H1 (cell line): ENCODE results near the gene THAP9. TPM values are rescaled to one million over a fixed set of nuclear protein-coding genes. Genes with fewer than 3 reads are reported as not detected.

Experiments
- CTCF ChIA-PET: fragments of 300-600 bp; sonication (Branson Sonifier 250); formaldehyde crosslinking; loops from one replicate; lab custom pipeline; 2021; ENCODE audit not compliant: partially characterized antibody; lab: Charles Lee
- POLR2A ChIA-PET: fragments of 300-600 bp; sonication (Branson Sonifier 250); formaldehyde crosslinking; loops from one replicate; lab custom pipeline; 2021; ENCODE audit warnings: inconsistent platforms; ENCODE audit not compliant: partially characterized antibody; lab: Charles Lee
- DNase-seq, 2 experiments: peaks; one replicate each; pipeline versions ENCODE4 v3.0.0 to v3.0.0-alpha.2; 2010 to 2022; ENCODE audit warnings: low spot score in 2 of 2, low read depth in 1 of 2, mixed read lengths in 1 of 2
- FAIRE-seq: peaks from 2 replicates; lab custom pipeline; 2011; peaks lifted over from hg19 to GRCh38; lab: Jason Lieb, UNC
- H2AFZ ChIP-seq: 2 replicates; pipeline ENCODE4 v1.8.1; 2012; ENCODE audit warnings: low read length, inconsistent platforms
- H2AK5ac ChIP-seq: 2 replicates; pipeline ENCODE4 v1.6.1; 2013; ENCODE audit warnings: low read depth, low read length
- H2BK120ac ChIP-seq: replicated peaks from 2 replicates; pipeline ENCODE3; 2013; ENCODE audit warnings: low read depth, low read length, inconsistent platforms
- H2BK12ac ChIP-seq: 2 replicates; pipeline ENCODE4 v1.6.1; 2013; ENCODE audit warnings: low read depth, low read length
- H2BK15ac ChIP-seq: 2 replicates; pipeline ENCODE4 v1.6.1; 2013; ENCODE audit warnings: low read length
- H2BK20ac ChIP-seq: 2 replicates; pipeline ENCODE4 v1.6.1; 2013; ENCODE audit warnings: low read length
- H2BK5ac ChIP-seq: 2 replicates; pipeline ENCODE4 v1.6.1; 2013; ENCODE audit warnings: low read depth, low read length
- H3K14ac ChIP-seq: 2 replicates; pipeline ENCODE4 v1.6.1; 2013; ENCODE audit warnings: inconsistent platforms; ENCODE audit not compliant: insufficient read length
- H3K18ac ChIP-seq: 2 replicates; pipeline ENCODE4 v1.6.1; 2013; ENCODE audit warnings: low read length; ENCODE audit errors: extremely low read depth
- H3K23ac ChIP-seq: 2 replicates; pipeline ENCODE4 v1.6.1; 2013; ENCODE audit warnings: inconsistent platforms; ENCODE audit not compliant: insufficient read length
- H3K23me2 ChIP-seq: 2 replicates; pipeline ENCODE4 v1.6.1; 2013; ENCODE audit warnings: low read depth, low read length
- H3K27ac ChIP-seq: 2 replicates; pipeline ENCODE4 v1.6.1; 2011; ENCODE audit warnings: low read depth, low read length, inconsistent platforms
- H3K27me3 ChIP-seq, 4 experiments: replicated peaks in 1 of 4; 1 replicate in 1 of 4; 2 replicates in 3 of 4; pipeline versions ENCODE4 v1.6.1 to v1.8.1; 2011 to 2013; ENCODE audit warnings: low read length in 3 of 4, mild to moderate bottlenecking in 3 of 4, inconsistent platforms in 2 of 4, mixed read lengths in 2 of 4, moderate library complexity in 1 of 4; ENCODE audit not compliant: control insufficient read depth in 3 of 4, insufficient read depth in 3 of 4; ENCODE audit errors: extremely low read depth in 1 of 4
- H3K36me3 ChIP-seq, 4 experiments: 2 replicates each; pipeline versions ENCODE4 v1.6.1 to v1.8.1; 2011 to 2013; ENCODE audit warnings: mild to moderate bottlenecking in 4 of 4, low read length in 3 of 4, moderate library complexity in 2 of 4, control low read depth in 1 of 4, inconsistent platforms in 1 of 4; ENCODE audit not compliant: insufficient read depth in 4 of 4, control insufficient read depth in 2 of 4
- H3K4ac ChIP-seq: replicated peaks from 2 replicates; pipeline ENCODE3; 2013; ENCODE audit warnings: low read length, low read depth, mixed read lengths, inconsistent platforms; ENCODE audit not compliant: insufficient read length
- H3K4me1 ChIP-seq, 4 experiments: replicated peaks in 1 of 4; 1 replicate in 1 of 4; 2 replicates in 3 of 4; pipeline versions ENCODE4 v1.6.1 to v1.8.1; 2011 to 2013; ENCODE audit warnings: low read length in 3 of 4, inconsistent platforms in 2 of 4, mixed read lengths in 1 of 4; ENCODE audit not compliant: insufficient read depth in 4 of 4, control insufficient read depth in 3 of 4
- H3K4me2 ChIP-seq, 2 experiments: 2 replicates each; pipeline versions ENCODE4 v1.6.1 to v1.8.1; 2011 to 2013; ENCODE audit warnings: low read depth in 2 of 2, low read length in 2 of 2, control low read depth in 1 of 2, inconsistent platforms in 1 of 2, mild to moderate bottlenecking in 1 of 2; ENCODE audit not compliant: insufficient read depth in 1 of 2
- H3K4me3 ChIP-seq, 4 experiments: fragments of 200-600, 300-600 bp in 1 of 4; sonication (generic), shearing (Covaris generic), sonication (Bioruptor Twin) in 1 of 4; 2 replicates each; pipeline versions ENCODE4 v1.5.1 to v1.8.1; 2011 to 2016; ENCODE audit warnings: low read length in 4 of 4, low read depth in 3 of 4, control low read depth in 2 of 4, inconsistent platforms in 2 of 4, mild to moderate bottlenecking in 2 of 4, mixed read lengths in 1 of 4, moderate library complexity in 1 of 4; ENCODE audit not compliant: insufficient read depth in 2 of 4; ENCODE audit errors: extremely low read depth in 1 of 4
- H3K56ac ChIP-seq: replicated peaks from 2 replicates; pipeline ENCODE3; 2013; ENCODE audit warnings: low read depth, mild to moderate bottlenecking, mixed read lengths, low read length, inconsistent platforms; ENCODE audit not compliant: insufficient read length
- H3K79me1 ChIP-seq: 2 replicates; pipeline ENCODE4 v1.6.1; 2013; ENCODE audit warnings: low read depth, low read length, control low read depth
- H3K79me2 ChIP-seq, 2 experiments: 2 replicates each; pipeline versions ENCODE4 v1.6.1 to v1.8.1; 2012 to 2013; ENCODE audit warnings: low read length in 2 of 2, mild to moderate bottlenecking in 2 of 2, inconsistent platforms in 1 of 2; ENCODE audit not compliant: insufficient read depth in 2 of 2, control insufficient read depth in 1 of 2
- H3K9ac ChIP-seq, 4 experiments: replicated peaks in 1 of 4; 1 replicate in 1 of 4; 2 replicates in 3 of 4; pipeline versions ENCODE4 v1.6.1 to v1.8.1; 2011 to 2013; ENCODE audit warnings: low read depth in 3 of 4, low read length in 3 of 4, control low read depth in 2 of 4, mild to moderate bottlenecking in 2 of 4, moderate library complexity in 2 of 4, inconsistent platforms in 1 of 4; ENCODE audit errors: extremely low read depth in 1 of 4
- H3K9me3 ChIP-seq, 2 experiments: 2 replicates each; pipeline versions ENCODE4 v1.6.1 to v1.8.1; 2012 to 2013; ENCODE audit warnings: mild to moderate bottlenecking in 2 of 2, moderate library complexity in 2 of 2, control low read depth in 1 of 2, inconsistent platforms in 1 of 2, low read depth in 1 of 2, low read length in 1 of 2, mixed read lengths in 1 of 2; ENCODE audit not compliant: insufficient read depth in 2 of 2
- H4K20me1 ChIP-seq, 2 experiments: replicated peaks in 1 of 2; 2 replicates each; pipeline versions ENCODE3 to v1.8.1; 2011 to 2013; ENCODE audit warnings: inconsistent platforms in 2 of 2, low read length in 2 of 2, mild to moderate bottlenecking in 1 of 2; ENCODE audit not compliant: insufficient read depth in 2 of 2, control insufficient read depth in 1 of 2
- H4K5ac ChIP-seq: 2 replicates; pipeline ENCODE4 v1.6.1; 2013; ENCODE audit warnings: low read length, low read depth, mixed read lengths, inconsistent platforms; ENCODE audit not compliant: insufficient read length
- H4K8ac ChIP-seq: 2 replicates; pipeline ENCODE4 v1.8.0; 2013; ENCODE audit warnings: mild to moderate bottlenecking, moderate library complexity, low read length, inconsistent platforms; ENCODE audit not compliant: insufficient read depth; ENCODE audit errors: extremely low read depth
- H4K91ac ChIP-seq: replicated peaks from 2 replicates; pipeline ENCODE3; 2013; ENCODE audit warnings: low read length, mixed read lengths, inconsistent platforms; ENCODE audit not compliant: insufficient read length
- CBX8 ChIP-seq: fragments of 300-800, 300-1000 bp; sonication (generic); IDR thresholded peaks from 2 replicates; pipeline ENCODE4 v1.7.1; 2016; ENCODE audit warnings: low read depth, low read length, borderline replicate concordance
- EP300 ChIP-seq, 2 experiments: IDR thresholded peaks; 1 replicate in 1 of 2; 2 replicates in 1 of 2; pipeline ENCODE4 v1.6.1; 2011 to 2012; ENCODE audit warnings: low read depth in 2 of 2, low read length in 2 of 2, mild to moderate bottlenecking in 2 of 2, borderline replicate concordance in 1 of 2, inconsistent platforms in 1 of 2, moderate library complexity in 1 of 2
- HDAC2 ChIP-seq, 2 experiments: fragments of 300-600 bp in 1 of 2; sonication (generic) in 1 of 2; IDR thresholded peaks; 2 replicates each; pipeline ENCODE4 v1.6.1; 2011 to 2012; ENCODE audit warnings: low read depth in 2 of 2, low read length in 2 of 2, mild to moderate bottlenecking in 2 of 2, moderate library complexity in 2 of 2, borderline replicate concordance in 1 of 2, inconsistent platforms in 1 of 2
- JUN ChIP-seq: IDR thresholded peaks from 2 replicates; pipeline ENCODE4 v1.6.1; 2011; ENCODE audit warnings: low read depth, mild to moderate bottlenecking, improper control_type of control experiment, low read length
- JUND ChIP-seq: IDR thresholded peaks from 2 replicates; pipeline ENCODE4 v1.6.1; 2011; ENCODE audit warnings: mild to moderate bottlenecking, improper control_type of control experiment, low read length
- NANOG ChIP-seq: IDR thresholded peaks from 2 replicates; pipeline ENCODE4 v1.6.1; 2011; ENCODE audit warnings: low read length, low read depth, mild to moderate bottlenecking, inconsistent platforms; ENCODE audit not compliant: insufficient read depth, poor library complexity, severe bottlenecking
- PHF8 ChIP-seq: fragments of 200-600 bp; sonication (generic); conservative IDR thresholded peaks from 2 replicates; pipeline ENCODE4 v1.7.1; 2012; ENCODE audit warnings: low read depth, mild to moderate bottlenecking, inconsistent platforms, low read length, moderate library complexity
- RAD21 ChIP-seq, 2 experiments: IDR thresholded peaks in 1 of 2; conservative IDR thresholded peaks in 1 of 2; 2 replicates each; pipeline ENCODE4 v1.6.1; 2011; ENCODE audit warnings: low read depth in 2 of 2, low read length in 2 of 2, improper control_type of control experiment in 1 of 2, inconsistent platforms in 1 of 2, mild to moderate bottlenecking in 1 of 2, moderate library complexity in 1 of 2
- RBBP5 ChIP-seq: IDR thresholded peaks from 2 replicates; pipeline ENCODE4 v1.7.1; 2012; ENCODE audit warnings: low read depth, mild to moderate bottlenecking, inconsistent platforms, low read length, moderate library complexity, borderline replicate concordance
- RFX5 ChIP-seq: IDR thresholded peaks from 2 replicates; pipeline ENCODE4 v1.6.1; 2011; ENCODE audit warnings: low read depth, low read length, improper control_type of control experiment, borderline replicate concordance
- TAF1 ChIP-seq: IDR thresholded peaks from 2 replicates; pipeline ENCODE4 v1.6.1; 2011; ENCODE audit warnings: mild to moderate bottlenecking, low read depth, low read length
- WGBS, 2 experiments: shearing (Covaris generic) in 1 of 2; methylation state at CpG; one replicate each; pipeline versions ENCODE4 v1.1.6 to v1.1.7; 2013 to 2015; ENCODE audit warnings: low lambda C conversion rate in 2 of 2, mixed read lengths in 2 of 2, inconsistent platforms in 1 of 2, low coverage in 1 of 2, missing lambda C conversion rate in 1 of 2; ENCODE audit not compliant: insufficient replicate concordance in 2 of 2, insufficient coverage in 1 of 2, insufficient read length in 1 of 2; ENCODE audit errors: extremely low coverage in 1 of 2, missing lambda C conversion rate in 1 of 2; 5-methylcytosine and 5-hydroxymethylcytosine counted together
- polyA plus RNA-seq, 7 experiments: library from polyadenylated mRNA; depleted of rRNA in 3 of 7; stranded (reverse) in 5 of 7; unstranded in 2 of 7; fragments of >200 nt in 5 of 7; fragments of 200-250 nt in 2 of 7; gene quantifications; 1 replicate in 5 of 7; 2 replicates in 1 of 7; 4 replicates in 1 of 7; pipeline versions ENCODE4 v1.2.1 to v1.2.3, GENCODE V29; 2011 to 2013; ENCODE audit warnings: missing spikeins in 2 of 7, mixed read lengths in 2 of 7
- total RNA-seq: library from RNA; stranded (reverse); fragmentation: NEBNext Ultra II Directional; extraction: Animal tissue kit (Norgen Biotek cat#: 25700); gene quantifications from 2 replicates; pipeline ENCODE4 v1.2.1, GENCODE V29; 2021

THAP9 gene
- total and polyA plus RNA-seq, 2 of the 8 experiments (the other 6 are each of a cell fraction or from before 2014, with no cell fraction given): 6.1 to 13.2 TPM

DNA sequence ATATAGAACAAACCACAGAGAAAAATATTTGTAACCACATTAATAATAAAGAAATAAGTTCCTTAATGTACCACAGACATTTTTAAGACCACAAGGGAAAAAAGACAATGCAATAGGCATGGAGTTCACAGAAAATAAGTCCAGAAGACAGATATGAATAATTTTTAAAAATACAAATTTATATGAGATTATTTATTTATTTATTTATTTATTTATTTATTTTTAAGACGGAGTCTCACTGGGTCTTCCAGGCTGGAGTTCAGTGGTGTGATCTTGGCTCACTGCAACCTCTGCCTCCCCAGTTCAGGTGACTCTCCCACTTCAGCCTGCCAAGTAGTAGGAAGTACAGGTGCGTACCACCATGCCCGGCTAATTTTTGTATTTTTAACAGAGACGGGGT is 53.7 kb downstream of the THAP9 start:
- Histone ChIP-seq H3K79me1 (no peaks in the 10 kb centered on the region), H2BK12ac (no peak overlapping the region), H3K4me3 (no peak overlapping the region), H3K4me2 (no peak overlapping the region), H3K36me3 (no peaks in the 10 kb centered on the region), H3K56ac (no peak overlapping the region), H3K9ac (no peak overlapping the region), H3K27ac (no peak overlapping the region), H3K23ac (no peak overlapping the region), H3K9me3 (no peaks in the 10 kb centered on the region), H3K23me2 (no peaks in the 10 kb centered on the region), H2AK5ac (no peak overlapping the region), H3K14ac (no peak overlapping the region), H2BK120ac (no peak overlapping the region), H3K4ac (no peak overlapping the region), H2BK20ac (no peak overlapping the region), H4K8ac (no peak overlapping the region), H3K18ac (no peak overlapping the region), H3K79me2 (no peaks in the 10 kb centered on the region), H2BK15ac (no peak overlapping the region), H4K91ac (no peak overlapping the region), H4K20me1 (no peaks in the 10 kb centered on the region), H2AFZ (no peak overlapping the region), H3K4me1 (no peaks in the 10 kb centered on the region), H3K27me3 (no peaks in the 10 kb centered on the region), H4K5ac (no peak overlapping the region), H2BK5ac (no peak overlapping the region)
- TF ChIP-seq RFX5 (no peak), RAD21 (IDR thresholded peaks at IDR 0.05 in 1 of 2, conservative IDR thresholded peaks at IDR 0.05 in 1 of 2; ENCODE audit: low read depth in 2 of 2, low read length in 2 of 2) (no peak), PHF8 (no peak), HDAC2 (IDR thresholded peaks at IDR 0.05; ENCODE audit: borderline replicate concordance in 1 of 2, low read depth in 2 of 2, low read length in 2 of 2) (no peak), RBBP5 (no peak), JUN (no peak), NANOG (no peak), EP300 (IDR thresholded peaks at IDR 0.05; ENCODE audit: borderline replicate concordance in 1 of 2, low read depth in 2 of 2, low read length in 2 of 2) (no peak), JUND (no peak), CBX8 (no peak), TAF1 (no peak)
- no peak for DNase-seq
- FAIRE-seq: no peak
- 95% methylated on average over 4 of the region's 4 CpGs; no CpG with 5 or more reads in 1 of the 2 experiments for WGBS, 2 experiments
- POLR2A ChIA-PET: no interaction called here
- CTCF ChIA-PET: no interaction called here
